K562 (cell line): ENCODE data around the gene HMBS.

Experiments
- ATF7 ChIP-seq: fragments of 450-650 bp; IDR thresholded peaks from 2 replicates; pipeline ENCODE4 v1.7.1; 2014; ENCODE audit warnings: mild to moderate bottlenecking, moderate library complexity
- EP300 ChIP-seq: IDR thresholded peaks from 2 replicates; pipeline ENCODE4 v1.6.1; 2012; ENCODE audit warnings: low read length, improper control_type of control experiment
- HDAC1 ChIP-seq, 2 experiments: fragments of 450-650 bp; IDR thresholded peaks; 2 replicates each; pipeline ENCODE4 v1.6.1; 2016 to 2017; ENCODE audit warnings: inconsistent platforms in 1 of 2, mild to moderate bottlenecking in 1 of 2, moderate library complexity in 1 of 2
- JUN ChIP-seq, 2 experiments: sonication (generic) in 1 of 2; formaldehyde crosslinking in 1 of 2; IDR thresholded peaks; 2 replicates each; pipeline versions ENCODE4 v1.6.1 to v1.8.0; 2012 to 2022; ENCODE audit warnings: borderline replicate concordance in 2 of 2, mild to moderate bottlenecking in 2 of 2, improper control_type of control experiment in 1 of 2, low read depth in 1 of 2, low read length in 1 of 2, missing genetic modification reagents in 1 of 2
- MXI1 ChIP-seq: IDR thresholded peaks from 2 replicates; pipeline ENCODE4 v1.6.1; 2011; ENCODE audit warnings: low read depth, mild to moderate bottlenecking, improper control_type of control experiment, low read length
- RBM14 ChIP-seq: fragments of 200-400 bp; formaldehyde crosslinking; IDR thresholded peaks from 2 replicates; pipeline ENCODE4 v1.6.1; 2018; ENCODE audit warnings: low read depth, mild to moderate bottlenecking, low read length, moderate library complexity, borderline replicate concordance; ENCODE audit not compliant: insufficient read depth
- TCF3 ChIP-seq: sonication (generic); formaldehyde crosslinking; IDR thresholded peaks from 2 replicates; pipeline ENCODE4 v1.4.0; 2020; ENCODE audit warnings: mild to moderate bottlenecking, missing genetic modification reagents
- ZNF324 ChIP-seq: fragments of 250-450 bp; sonication (Bioruptor Pico); IDR thresholded peaks from 2 replicates; pipeline ENCODE4 v1.4.0; 2020; ENCODE audit warnings: mild to moderate bottlenecking
- TF ChIP-seq, protein P1 (sequence below): conservative IDR thresholded peaks from 2 replicates; pipeline ENCODE4 v1.6.1; 2011; ENCODE audit warnings: low read depth, mild to moderate bottlenecking, low read length; ENCODE audit not compliant: control insufficient read depth
- TF ChIP-seq, protein P2 (sequence below), 3 experiments: fragments of 200-800 bp in 1 of 3; fragments of 250-450 bp in 1 of 3; fragments of 450-650 bp in 1 of 3; sonication (Bioruptor Pico) in 1 of 3; sonication (Bioruptor generic) in 1 of 3; formaldehyde crosslinking in 1 of 3; IDR thresholded peaks; 2 replicates each; pipeline versions ENCODE4 v1.6.1 to v1.8.0; 2016 to 2022; ENCODE audit warnings: mild to moderate bottlenecking in 2 of 3, missing genetic modification characterization in 2 of 3, missing compliant biosample characterization in 1 of 3, moderate library complexity in 1 of 3
- TF ChIP-seq, protein P3 (sequence below): fragments of 150-350 bp; IDR thresholded peaks from 2 replicates; pipeline ENCODE4 v1.6.1; 2014; ENCODE audit warnings: low read depth, mild to moderate bottlenecking, low read length, borderline replicate concordance
- TF ChIP-seq, protein P4 (sequence below), 3 experiments: IDR thresholded peaks in 2 of 3; conservative IDR thresholded peaks in 1 of 3; 2 replicates each; pipeline ENCODE4 v1.5.1; 2011 to 2012; ENCODE audit warnings: low read length in 3 of 3, mild to moderate bottlenecking in 3 of 3, control low read depth in 2 of 3, improper control_type of control experiment in 1 of 3, inconsistent platforms in 1 of 3, low read depth in 1 of 3, mixed read lengths in 1 of 3, moderate library complexity in 1 of 3; ENCODE audit not compliant: insufficient read depth in 2 of 3
- TF ChIP-seq, protein P5 (sequence below): IDR thresholded peaks from 3 replicates; pipeline ENCODE4 v1.6.1; 2011; ENCODE audit warnings: borderline replicate concordance, mild to moderate bottlenecking, moderate library complexity; ENCODE audit not compliant: insufficient read length; ENCODE audit errors: extremely low read depth

DNA sequence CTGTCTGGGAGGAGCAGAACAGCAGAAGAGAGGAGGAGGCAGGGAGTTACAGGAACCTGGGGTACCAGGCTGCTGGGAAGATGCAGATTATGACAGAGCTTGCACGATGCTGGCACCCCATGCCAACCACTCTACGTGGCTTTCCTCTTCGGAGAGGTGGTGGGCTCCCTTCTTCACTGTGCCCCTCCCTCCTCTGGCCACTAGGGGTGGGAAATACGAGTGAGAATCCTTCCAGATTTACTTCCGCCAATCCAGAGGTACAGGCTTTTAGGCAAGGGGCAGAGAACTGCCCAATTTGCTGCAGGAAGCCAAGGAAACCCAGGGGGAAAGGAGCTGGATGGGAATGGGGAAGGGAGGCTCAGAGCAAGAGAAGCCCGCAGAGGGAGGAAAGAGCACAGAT lies 40.0 kb upstream of the HMBS start:
- no peak for TF ChIP-seq ATF7
- TF ChIP-seq, protein P1, sequence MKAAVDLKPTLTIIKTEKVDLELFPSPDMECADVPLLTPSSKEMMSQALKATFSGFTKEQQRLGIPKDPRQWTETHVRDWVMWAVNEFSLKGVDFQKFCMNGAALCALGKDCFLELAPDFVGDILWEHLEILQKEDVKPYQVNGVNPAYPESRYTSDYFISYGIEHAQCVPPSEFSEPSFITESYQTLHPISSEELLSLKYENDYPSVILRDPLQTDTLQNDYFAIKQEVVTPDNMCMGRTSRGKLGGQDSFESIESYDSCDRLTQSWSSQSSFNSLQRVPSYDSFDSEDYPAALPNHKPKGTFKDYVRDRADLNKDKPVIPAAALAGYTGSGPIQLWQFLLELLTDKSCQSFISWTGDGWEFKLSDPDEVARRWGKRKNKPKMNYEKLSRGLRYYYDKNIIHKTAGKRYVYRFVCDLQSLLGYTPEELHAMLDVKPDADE: no peak
- TF ChIP-seq, protein P2, sequence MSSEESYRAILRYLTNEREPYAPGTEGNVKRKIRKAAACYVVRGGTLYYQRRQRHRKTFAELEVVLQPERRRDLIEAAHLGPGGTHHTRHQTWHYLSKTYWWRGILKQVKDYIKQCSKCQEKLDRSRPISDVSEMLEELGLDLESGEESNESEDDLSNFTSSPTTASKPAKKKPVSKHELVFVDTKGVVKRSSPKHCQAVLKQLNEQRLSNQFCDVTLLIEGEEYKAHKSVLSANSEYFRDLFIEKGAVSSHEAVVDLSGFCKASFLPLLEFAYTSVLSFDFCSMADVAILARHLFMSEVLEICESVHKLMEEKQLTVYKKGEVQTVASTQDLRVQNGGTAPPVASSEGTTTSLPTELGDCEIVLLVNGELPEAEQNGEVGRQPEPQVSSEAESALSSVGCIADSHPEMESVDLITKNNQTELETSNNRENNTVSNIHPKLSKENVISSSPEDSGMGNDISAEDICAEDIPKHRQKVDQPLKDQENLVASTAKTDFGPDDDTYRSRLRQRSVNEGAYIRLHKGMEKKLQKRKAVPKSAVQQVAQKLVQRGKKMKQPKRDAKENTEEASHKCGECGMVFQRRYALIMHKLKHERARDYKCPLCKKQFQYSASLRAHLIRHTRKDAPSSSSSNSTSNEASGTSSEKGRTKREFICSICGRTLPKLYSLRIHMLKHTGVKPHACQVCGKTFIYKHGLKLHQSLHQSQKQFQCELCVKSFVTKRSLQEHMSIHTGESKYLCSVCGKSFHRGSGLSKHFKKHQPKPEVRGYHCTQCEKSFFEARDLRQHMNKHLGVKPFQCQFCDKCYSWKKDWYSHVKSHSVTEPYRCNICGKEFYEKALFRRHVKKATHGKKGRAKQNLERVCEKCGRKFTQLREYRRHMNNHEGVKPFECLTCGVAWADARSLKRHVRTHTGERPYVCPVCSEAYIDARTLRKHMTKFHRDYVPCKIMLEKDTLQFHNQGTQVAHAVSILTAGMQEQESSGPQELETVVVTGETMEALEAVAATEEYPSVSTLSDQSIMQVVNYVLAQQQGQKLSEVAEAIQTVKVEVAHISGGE (CRISPR knock-in tag; IDR thresholded peaks at IDR 0.05): no peak
- TF ChIP-seq, protein P3, sequence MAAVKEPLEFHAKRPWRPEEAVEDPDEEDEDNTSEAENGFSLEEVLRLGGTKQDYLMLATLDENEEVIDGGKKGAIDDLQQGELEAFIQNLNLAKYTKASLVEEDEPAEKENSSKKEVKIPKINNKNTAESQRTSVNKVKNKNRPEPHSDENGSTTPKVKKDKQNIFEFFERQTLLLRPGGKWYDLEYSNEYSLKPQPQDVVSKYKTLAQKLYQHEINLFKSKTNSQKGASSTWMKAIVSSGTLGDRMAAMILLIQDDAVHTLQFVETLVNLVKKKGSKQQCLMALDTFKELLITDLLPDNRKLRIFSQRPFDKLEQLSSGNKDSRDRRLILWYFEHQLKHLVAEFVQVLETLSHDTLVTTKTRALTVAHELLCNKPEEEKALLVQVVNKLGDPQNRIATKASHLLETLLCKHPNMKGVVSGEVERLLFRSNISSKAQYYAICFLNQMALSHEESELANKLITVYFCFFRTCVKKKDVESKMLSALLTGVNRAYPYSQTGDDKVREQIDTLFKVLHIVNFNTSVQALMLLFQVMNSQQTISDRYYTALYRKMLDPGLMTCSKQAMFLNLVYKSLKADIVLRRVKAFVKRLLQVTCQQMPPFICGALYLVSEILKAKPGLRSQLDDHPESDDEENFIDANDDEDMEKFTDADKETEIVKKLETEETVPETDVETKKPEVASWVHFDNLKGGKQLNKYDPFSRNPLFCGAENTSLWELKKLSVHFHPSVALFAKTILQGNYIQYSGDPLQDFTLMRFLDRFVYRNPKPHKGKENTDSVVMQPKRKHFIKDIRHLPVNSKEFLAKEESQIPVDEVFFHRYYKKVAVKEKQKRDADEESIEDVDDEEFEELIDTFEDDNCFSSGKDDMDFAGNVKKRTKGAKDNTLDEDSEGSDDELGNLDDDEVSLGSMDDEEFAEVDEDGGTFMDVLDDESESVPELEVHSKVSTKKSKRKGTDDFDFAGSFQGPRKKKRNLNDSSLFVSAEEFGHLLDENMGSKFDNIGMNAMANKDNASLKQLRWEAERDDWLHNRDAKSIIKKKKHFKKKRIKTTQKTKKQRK: no peak
- TF ChIP-seq, protein P4, sequence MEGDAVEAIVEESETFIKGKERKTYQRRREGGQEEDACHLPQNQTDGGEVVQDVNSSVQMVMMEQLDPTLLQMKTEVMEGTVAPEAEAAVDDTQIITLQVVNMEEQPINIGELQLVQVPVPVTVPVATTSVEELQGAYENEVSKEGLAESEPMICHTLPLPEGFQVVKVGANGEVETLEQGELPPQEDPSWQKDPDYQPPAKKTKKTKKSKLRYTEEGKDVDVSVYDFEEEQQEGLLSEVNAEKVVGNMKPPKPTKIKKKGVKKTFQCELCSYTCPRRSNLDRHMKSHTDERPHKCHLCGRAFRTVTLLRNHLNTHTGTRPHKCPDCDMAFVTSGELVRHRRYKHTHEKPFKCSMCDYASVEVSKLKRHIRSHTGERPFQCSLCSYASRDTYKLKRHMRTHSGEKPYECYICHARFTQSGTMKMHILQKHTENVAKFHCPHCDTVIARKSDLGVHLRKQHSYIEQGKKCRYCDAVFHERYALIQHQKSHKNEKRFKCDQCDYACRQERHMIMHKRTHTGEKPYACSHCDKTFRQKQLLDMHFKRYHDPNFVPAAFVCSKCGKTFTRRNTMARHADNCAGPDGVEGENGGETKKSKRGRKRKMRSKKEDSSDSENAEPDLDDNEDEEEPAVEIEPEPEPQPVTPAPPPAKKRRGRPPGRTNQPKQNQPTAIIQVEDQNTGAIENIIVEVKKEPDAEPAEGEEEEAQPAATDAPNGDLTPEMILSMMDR (IDR thresholded peaks at IDR 0.05 in 2 of 3, conservative IDR thresholded peaks at IDR 0.05 in 1 of 3; ENCODE audit: insufficient read depth in 2 of 3, low read depth in 1 of 3, low read length in 3 of 3): peak in 2 of 3 experiments; percentile 24 to 58; a peak in 4 of 6 replicates
- TF ChIP-seq JUN (IDR thresholded peaks at IDR 0.05; ENCODE audit: borderline replicate concordance, low read depth, low read length): no peak
- TF ChIP-seq JUN (CRISPR knock-in tag; IDR thresholded peaks at IDR 0.05; ENCODE audit: borderline replicate concordance): no peak
- TF ChIP-seq ZNF324: no peak
- TF ChIP-seq TCF3: no peak
- TF ChIP-seq MXI1: no peak
- no peak for TF ChIP-seq HDAC1 (IDR thresholded peaks at IDR 0.05)
- no peak for TF ChIP-seq EP300
- TF ChIP-seq, protein P5, sequence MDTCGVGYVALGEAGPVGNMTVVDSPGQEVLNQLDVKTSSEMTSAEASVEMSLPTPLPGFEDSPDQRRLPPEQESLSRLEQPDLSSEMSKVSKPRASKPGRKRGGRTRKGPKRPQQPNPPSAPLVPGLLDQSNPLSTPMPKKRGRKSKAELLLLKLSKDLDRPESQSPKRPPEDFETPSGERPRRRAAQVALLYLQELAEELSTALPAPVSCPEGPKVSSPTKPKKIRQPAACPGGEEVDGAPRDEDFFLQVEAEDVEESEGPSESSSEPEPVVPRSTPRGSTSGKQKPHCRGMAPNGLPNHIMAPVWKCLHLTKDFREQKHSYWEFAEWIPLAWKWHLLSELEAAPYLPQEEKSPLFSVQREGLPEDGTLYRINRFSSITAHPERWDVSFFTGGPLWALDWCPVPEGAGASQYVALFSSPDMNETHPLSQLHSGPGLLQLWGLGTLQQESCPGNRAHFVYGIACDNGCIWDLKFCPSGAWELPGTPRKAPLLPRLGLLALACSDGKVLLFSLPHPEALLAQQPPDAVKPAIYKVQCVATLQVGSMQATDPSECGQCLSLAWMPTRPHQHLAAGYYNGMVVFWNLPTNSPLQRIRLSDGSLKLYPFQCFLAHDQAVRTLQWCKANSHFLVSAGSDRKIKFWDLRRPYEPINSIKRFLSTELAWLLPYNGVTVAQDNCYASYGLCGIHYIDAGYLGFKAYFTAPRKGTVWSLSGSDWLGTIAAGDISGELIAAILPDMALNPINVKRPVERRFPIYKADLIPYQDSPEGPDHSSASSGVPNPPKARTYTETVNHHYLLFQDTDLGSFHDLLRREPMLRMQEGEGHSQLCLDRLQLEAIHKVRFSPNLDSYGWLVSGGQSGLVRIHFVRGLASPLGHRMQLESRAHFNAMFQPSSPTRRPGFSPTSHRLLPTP: no peak
- TF ChIP-seq RBM14: no peak
